ENCODE data around the gene TYRP1. TPM values are rescaled to one million over a fixed set of nuclear protein-coding genes. Genes with fewer than 3 reads are reported as not detected.
"Not testable (repeated sequence)": the region's sequence is repeated elsewhere in the genome, so short reads cannot be mapped to it uniquely, and the experiment has no call there.

The TYRP1 gene
- total and polyA plus RNA-seq, 4 experiments from 2014 or later, result not detected

- CTCF ChIA-PET (ENCODE audit: partially characterized antibody), result no interaction called here
- Histone ChIP-seq H3K27me3 (ENCODE audit: insufficient read depth, low read length) (no peaks in the 10 kb centered on the region), H3K27ac (ENCODE audit: low read depth, low read length) (no peak overlapping the region), H3K4me3 (ENCODE audit: low read length in 2 of 2) (no peak overlapping the region), H3K9me3 (ENCODE audit: control insufficient read depth in 1 of 2, low read length in 2 of 2) (no peaks in the 10 kb centered on the region), H3K36me3 (ENCODE audit: insufficient read depth, low read length) (no peaks in the 10 kb centered on the region), H3K4me1 (ENCODE audit: insufficient read depth, low read length) (no peaks in the 10 kb centered on the region)
- Mint-ChIP-seq H3K4me3 (no peak overlapping the region), H3K36me3 (no peaks in the 10 kb centered on the region), H3K27me3 (no peaks in the 10 kb centered on the region), H3K9me3 (peaks cover 6 to 33% (median 17%) of the 10 kb centered on the region in 8 donors), H3K4me1 (no peaks in the 10 kb centered on the region), H3K27ac (no peak overlapping the region)
- DNase-seq, result peak in 1 of 5 donors; percentile 40
- intact Hi-C loops (cut with micrococcal nuclease), result no loop called here
- POLR2A ChIA-PET (ENCODE audit: partially characterized antibody), result no interaction called here
Observed at GRCh38 chr9:12658531-12659209, 34.5 kb upstream of the TYRP1 start.

- CTCF ChIA-PET (ENCODE audit: partially characterized antibody), result no interaction called here
- intact Hi-C loops (cut with micrococcal nuclease), result no loop called here
Observed at GRCh38 chr9:12659220-12659619, 34.0 kb upstream of the TYRP1 start.

GRCh38 chr9:12666813-12667212 lies 26.4 kb upstream of the TYRP1 start:
- Histone ChIP-seq H3K27ac (ENCODE audit: low read depth, low read length) (no peak overlapping the region), H3K4me1 (ENCODE audit: insufficient read depth, low read length) (no peaks in the 10 kb centered on the region), H3K9me3 (ENCODE audit: control insufficient read depth in 1 of 2, low read length in 2 of 2) (no peaks in the 10 kb centered on the region), H3K27me3 (ENCODE audit: insufficient read depth, low read length) (no peaks in the 10 kb centered on the region), H3K4me3 (ENCODE audit: low read length in 2 of 2) (no peak overlapping the region), H3K36me3 (ENCODE audit: insufficient read depth, low read length) (no peaks in the 10 kb centered on the region)
- POLR2A ChIA-PET (ENCODE audit: partially characterized antibody), result no interaction called here
- intact Hi-C loops (cut with micrococcal nuclease), result no loop called here
- no peaks in the 10 kb centered on the region for H3K4me1 Mint-ChIP-seq
- peaks cover 6 to 24% (median 13%) of the 10 kb centered on the region in 8 donors for H3K9me3 Mint-ChIP-seq
- no peaks in the 10 kb centered on the region for H3K27me3 Mint-ChIP-seq
- no peak overlapping the region for H3K27ac Mint-ChIP-seq
- no peak overlapping the region for H3K4me3 Mint-ChIP-seq
- CTCF ChIA-PET (ENCODE audit: partially characterized antibody), result no interaction called here
- H3K36me3 Mint-ChIP-seq, result no peaks in the 10 kb centered on the region
- DNase-seq, result no peak

More at GRCh38 chr9:12659220-12659619, 34.0 kb upstream of the TYRP1 start:
- peaks cover 6 to 34% (median 17%) of the 10 kb centered on the region in 8 donors for H3K9me3 Mint-ChIP-seq
- Histone ChIP-seq H3K4me3 (ENCODE audit: low read length in 2 of 2) (no peak overlapping the region), H3K4me1 (ENCODE audit: insufficient read depth, low read length) (no peaks in the 10 kb centered on the region), H3K27ac (ENCODE audit: low read depth, low read length) (no peak overlapping the region), H3K36me3 (ENCODE audit: insufficient read depth, low read length) (no peaks in the 10 kb centered on the region), H3K9me3 (ENCODE audit: control insufficient read depth in 1 of 2, low read length in 2 of 2) (no peaks in the 10 kb centered on the region), H3K27me3 (ENCODE audit: insufficient read depth, low read length) (no peaks in the 10 kb centered on the region)
- H3K27ac Mint-ChIP-seq, result no peak overlapping the region
- POLR2A ChIA-PET (ENCODE audit: partially characterized antibody), result no interaction called here
- H3K4me1 Mint-ChIP-seq, result no peaks in the 10 kb centered on the region
- no peak overlapping the region for H3K4me3 Mint-ChIP-seq
- DNase-seq, result no peak
- H3K36me3 Mint-ChIP-seq, result no peaks in the 10 kb centered on the region
- H3K27me3 Mint-ChIP-seq, result no peaks in the 10 kb centered on the region

GRCh38 chr9:12667892-12668291 lies 25.3 kb upstream of the TYRP1 start:
- intact Hi-C loops (cut with micrococcal nuclease), result no loop called here
- no peaks in the 10 kb centered on the region for H3K4me1 ChIP-seq (ENCODE audit: insufficient read depth, low read length)
- H3K27ac ChIP-seq (ENCODE audit: low read depth, low read length), result no peak overlapping the region
- no peak overlapping the region for H3K4me3 ChIP-seq (ENCODE audit: low read length in 2 of 2)
- H3K27ac Mint-ChIP-seq, result no peak overlapping the region
- no peak overlapping the region for H3K4me3 Mint-ChIP-seq
- H3K36me3 ChIP-seq (ENCODE audit: insufficient read depth, low read length), result no peaks in the 10 kb centered on the region
- no peaks in the 10 kb centered on the region for H3K4me1 Mint-ChIP-seq
- ChIA-PET POLR2A (ENCODE audit: partially characterized antibody) (no interaction called here), CTCF (ENCODE audit: partially characterized antibody) (no interaction called here)
- H3K27me3 Mint-ChIP-seq, result no peaks in the 10 kb centered on the region
- no peaks in the 10 kb centered on the region for H3K9me3 ChIP-seq (ENCODE audit: control insufficient read depth in 1 of 2, low read length in 2 of 2)
- no peak for DNase-seq
- H3K36me3 Mint-ChIP-seq, result no peaks in the 10 kb centered on the region
- H3K27me3 ChIP-seq (ENCODE audit: insufficient read depth, low read length), result no peaks in the 10 kb centered on the region
- peaks cover under 1 to 19% (median 10%) of the 10 kb centered on the region in 8 donors for H3K9me3 Mint-ChIP-seq

- Mint-ChIP-seq H3K36me3 (no peaks in the 10 kb centered on the region), H3K9me3 (peaks cover 0 to 11% (median 4%) of the 10 kb centered on the region in 8 donors), H3K27me3 (no peaks in the 10 kb centered on the region), H3K27ac (no peak overlapping the region), H3K4me1 (no peaks in the 10 kb centered on the region), H3K4me3 (no peak overlapping the region)
- intact Hi-C loops (cut with micrococcal nuclease), result no loop called here
- Histone ChIP-seq H3K9me3 (ENCODE audit: control insufficient read depth in 1 of 2, low read length in 2 of 2) (no peaks in the 10 kb centered on the region), H3K27me3 (ENCODE audit: insufficient read depth, low read length) (no peaks in the 10 kb centered on the region), H3K27ac (ENCODE audit: low read depth, low read length) (no peak overlapping the region), H3K36me3 (ENCODE audit: insufficient read depth, low read length) (no peaks in the 10 kb centered on the region), H3K4me3 (ENCODE audit: low read length in 2 of 2) (no peak overlapping the region), H3K4me1 (ENCODE audit: insufficient read depth, low read length) (no peaks in the 10 kb centered on the region)
- no peak for DNase-seq
- ChIA-PET POLR2A (ENCODE audit: partially characterized antibody) (no interaction called here), CTCF (ENCODE audit: partially characterized antibody) (no interaction called here)
Observed at GRCh38 chr9:12670006-12670405, 23.2 kb upstream of the TYRP1 start.

- Histone ChIP-seq H3K4me3 (ENCODE audit: low read length in 2 of 2) (no peak overlapping the region), H3K27me3 (ENCODE audit: insufficient read depth, low read length) (no peaks in the 10 kb centered on the region), H3K36me3 (ENCODE audit: insufficient read depth, low read length) (no peaks in the 10 kb centered on the region), H3K9me3 (ENCODE audit: control insufficient read depth in 1 of 2, low read length in 2 of 2) (no peaks in the 10 kb centered on the region), H3K4me1 (ENCODE audit: insufficient read depth, low read length) (no peaks in the 10 kb centered on the region), H3K27ac (ENCODE audit: low read depth, low read length) (no peak overlapping the region)
- intact Hi-C loops (cut with micrococcal nuclease), result no loop called here
- ChIA-PET POLR2A (ENCODE audit: partially characterized antibody) (no interaction called here), CTCF (ENCODE audit: partially characterized antibody) (no interaction called here)
- H3K4me3 Mint-ChIP-seq, result no peak overlapping the region
- no peaks in the 10 kb centered on the region for H3K4me1 Mint-ChIP-seq
- H3K27me3 Mint-ChIP-seq, result no peaks in the 10 kb centered on the region
- no peaks in the 10 kb centered on the region for H3K36me3 Mint-ChIP-seq
- DNase-seq, result no peak
- H3K9me3 Mint-ChIP-seq, result peaks cover 0 to 13% (median 3%) of the 10 kb centered on the region in 8 donors
- no peak overlapping the region for H3K27ac Mint-ChIP-seq
Observed at GRCh38 chr9:12674961-12675360, 18.2 kb upstream of the TYRP1 start.

- intact Hi-C loops (cut with micrococcal nuclease); H3K27ac ChIP-seq (ENCODE audit: low read depth, low read length); H3K27me3 Mint-ChIP-seq; H3K4me3 Mint-ChIP-seq; H3K4me1 Mint-ChIP-seq; H3K27ac Mint-ChIP-seq; H3K36me3 Mint-ChIP-seq; H3K36me3 ChIP-seq (ENCODE audit: insufficient read depth, low read length); H3K4me3 ChIP-seq (ENCODE audit: low read length in 2 of 2); H3K4me1 ChIP-seq (ENCODE audit: insufficient read depth, low read length); POLR2A ChIA-PET (ENCODE audit: partially characterized antibody); H3K9me3 ChIP-seq (ENCODE audit: control insufficient read depth in 1 of 2, low read length in 2 of 2); DNase-seq; H3K27me3 ChIP-seq (ENCODE audit: insufficient read depth, low read length): not testable (repeated sequence)
- CTCF ChIA-PET (ENCODE audit: partially characterized antibody), result interaction anchor here (1.5 kb wide), 1 partner anchor 8 kb away, joined by 3 read pairs; no protein-coding TSS in a partner anchor
- peaks cover 0 to 25% (median 6%) of the 10 kb centered on the region in 8 donors for H3K9me3 Mint-ChIP-seq
Observed at GRCh38 chr9:12677462-12678126, 15.6 kb upstream of the TYRP1 start.
